Daoy (cell line): ENCODE results near the gene FAM120B. TPM values are rescaled to one million over a fixed set of nuclear protein-coding genes. Genes with fewer than 3 reads are reported as not detected.
A peak's percentile ranks its signal among the peaks of the same experiment; 100 is the strongest.
"Not testable (repeated sequence)": the region's sequence is repeated elsewhere in the genome, so short reads cannot be mapped to it uniquely, and the experiment has no call there.

Source experiments
- DNase-seq: peaks from one replicate; pipeline ENCODE4 v3.0.0-alpha.2; 2015; ENCODE audit warnings: low read depth
- total RNA-seq: library from RNA; depleted of rRNA; stranded (reverse); fragments of >200 nt; shearing (Covaris generic); gene quantifications from 2 replicates; pipeline ENCODE4 v1.2.3, GENCODE V29; 2014; rRNA removed

The FAM120B gene
- total RNA-seq: 16.4 and 21.8 TPM in 2 replicates

GRCh38 chr6:170306324-170307079 lies at the start of gene FAM120B:
Gene FAM120B, plus strand, starts transcription at chr6:170306758. Its CDS starts 10,633 bp downstream, at chr6:170317391.
- peak; percentile 99 for DNase-seq

GRCh38 chr6:170257376-170257775 lies 49.2 kb upstream of the FAM120B start:
- DNase-seq: no peak

- DNase-seq: no peak
These were observed 48.2 kb upstream of the FAM120B start for GRCh38 chr6:170258407-170258806.

GRCh38 chr6:170259278-170259677 lies 47.3 kb upstream of the FAM120B start:
- DNase-seq: no peak

- DNase-seq: no peak
These were observed 45.9 kb upstream of the FAM120B start for GRCh38 chr6:170260686-170261085.

- no peak for DNase-seq
These were observed 44.7 kb upstream of the FAM120B start for GRCh38 chr6:170261643-170262488.

- DNase-seq: no peak
These were observed 44.0 kb upstream of the FAM120B start for GRCh38 chr6:170262489-170263088.

- DNase-seq: no peak
These were observed 43.1 kb upstream of the FAM120B start for GRCh38 chr6:170263410-170263809.

GRCh38 chr6:170264086-170264485 lies 42.5 kb upstream of the FAM120B start:
- DNase-seq: no peak

- not testable (repeated sequence) for DNase-seq
These were observed 41.9 kb upstream of the FAM120B start for GRCh38 chr6:170264644-170265043.

GRCh38 chr6:170265655-170266054 lies 40.9 kb upstream of the FAM120B start:
- DNase-seq: no peak

GRCh38 chr6:170266061-170266825 lies 40.3 kb upstream of the FAM120B start:
- no peak for DNase-seq

- no peak for DNase-seq
These were observed 38.9 kb upstream of the FAM120B start for GRCh38 chr6:170267688-170268087.

- no peak for DNase-seq
These were observed 38.1 kb upstream of the FAM120B start for GRCh38 chr6:170268216-170269129.

GRCh38 chr6:170269151-170269845 lies 37.3 kb upstream of the FAM120B start:
- no peak for DNase-seq

GRCh38 chr6:170269846-170270541 lies 36.6 kb upstream of the FAM120B start:
- DNase-seq: no peak

GRCh38 chr6:170270984-170271593 lies 35.5 kb upstream of the FAM120B start:
- DNase-seq: no peak

GRCh38 chr6:170271771-170272314 lies 34.7 kb upstream of the FAM120B start:
- DNase-seq: no peak
